Measurements from ENCODE around the gene ARL4A. TPM values are rescaled to one million over a fixed set of nuclear protein-coding genes. Genes with fewer than 3 reads are reported as not detected.

The ARL4A gene
- total and polyA plus RNA-seq, 2 donors (not counting 3 experiments of a cell fraction or from before 2014, with no cell fraction given), result 34.1 to 43.2 TPM

GRCh38 chr7:12712236-12712635 lies 24.8 kb downstream of the ARL4A start:
- no peak overlapping the region for H2AFZ ChIP-seq (ENCODE audit: low read depth, low read length)

More at GRCh38 chr7:12712236-12712635, 24.8 kb downstream of the ARL4A start:
- H3K36me3 ChIP-seq (ENCODE audit: control insufficient read depth in 2 of 2, extremely low read depth in 1 of 2, insufficient read depth in 2 of 2, low read length in 2 of 2), result no peaks in the 10 kb centered on the region
- no peak overlapping the region for H3K4me3 ChIP-seq (replicated peaks in 1 of 3; ENCODE audit: insufficient read depth in 1 of 3, low read depth in 1 of 3, low read length in 3 of 3)
- DNase-seq (ENCODE audit: low read depth, low spot score) (no peak), FAIRE-seq (no peak)
- H3K4me2 ChIP-seq (ENCODE audit: insufficient read depth, low read length), result no peak overlapping the region
- CTCF ChIA-PET, result no interaction called here
- H3K9ac ChIP-seq (replicated peaks; ENCODE audit: extremely low read depth, insufficient read depth, low read length), result no peak overlapping the region
- intact Hi-C loops (cut with micrococcal nuclease) (no loop called here), dilution Hi-C loops (cut with MboI; ENCODE audit: extremely low pct_ligation_motif_present, low sequenced_read_pairs) (no loop called here)
- POLR2A ChIA-PET, result no interaction called here
- no peaks in the 10 kb centered on the region for H3K9me1 ChIP-seq (replicated peaks; ENCODE audit: control insufficient read depth, extremely low read depth, insufficient read depth, low read length)
- no peaks in the 10 kb centered on the region for H3K79me2 ChIP-seq (ENCODE audit: control insufficient read depth, insufficient read depth, low read length)
- no peaks in the 10 kb centered on the region for H3K9me3 ChIP-seq (replicated peaks; ENCODE audit: control insufficient read depth, insufficient read depth, low read length)
- peaks cover 21% of the 10 kb centered on the region for H3K4me1 ChIP-seq (ENCODE audit: control insufficient read depth, extremely low read depth, insufficient read depth, low read length)
- H3K27me3 ChIP-seq (ENCODE audit: control insufficient read depth in 2 of 2, insufficient read depth in 2 of 2, low read length in 2 of 2), result no peaks in the 10 kb centered on the region
- H3K27ac ChIP-seq (ENCODE audit: insufficient read depth, low read depth, low read length), result no peak overlapping the region
- BruUV-seq (replicated peaks), result no TSS peak
- no peaks in the 10 kb centered on the region for H4K20me1 ChIP-seq (replicated peaks; ENCODE audit: control insufficient read depth, extremely low read depth, insufficient read depth, low read length)
- no peak for TF ChIP-seq MAX (IDR thresholded peaks at IDR 0.05; ENCODE audit: insufficient read depth, insufficient read length)
- TF ChIP-seq GATA2 (IDR thresholded peaks at IDR 0.05; ENCODE audit: insufficient read depth, insufficient read length, low read depth, low read length), result no peak
- TF ChIP-seq POLR2A (IDR thresholded peaks at IDR 0.05; ENCODE audit: low read depth, low read length), result no peak
- TF ChIP-seq JUN (IDR thresholded peaks at IDR 0.05; ENCODE audit: borderline replicate concordance, insufficient read depth, insufficient read length, low read depth), result no peak
- TF ChIP-seq FOS (IDR thresholded peaks at IDR 0.05; ENCODE audit: borderline replicate concordance, insufficient read depth, low read length), result no peak
- TF ChIP-seq MYC (IDR thresholded peaks at IDR 0.05; ENCODE audit: low read depth, low read length), result no peak
- no peak for TF ChIP-seq POLR2AphosphoS5 (IDR thresholded peaks at IDR 0.05; ENCODE audit: insufficient read depth, low read depth, low read length)
- TF ChIP-seq EZH2 (IDR thresholded peaks at IDR 0.05; ENCODE audit: borderline replicate concordance, low read depth, low read length, severe bottlenecking), result no peak
- TF ChIP-seq CTCF (IDR thresholded peaks at IDR 0.05; ENCODE audit: extremely low read depth in 1 of 2, insufficient read depth in 1 of 2, low read depth in 1 of 2, low read length in 2 of 2), result no peak
